Fibroblast of skin of scalp (primary cell): Measurements from ENCODE around the gene EIF4E1B.

Experiments
- DNase-seq: peaks from one replicate; pipeline ENCODE4 v3.0.0-alpha.2; 2013

The EIF4E1B gene

DNA sequence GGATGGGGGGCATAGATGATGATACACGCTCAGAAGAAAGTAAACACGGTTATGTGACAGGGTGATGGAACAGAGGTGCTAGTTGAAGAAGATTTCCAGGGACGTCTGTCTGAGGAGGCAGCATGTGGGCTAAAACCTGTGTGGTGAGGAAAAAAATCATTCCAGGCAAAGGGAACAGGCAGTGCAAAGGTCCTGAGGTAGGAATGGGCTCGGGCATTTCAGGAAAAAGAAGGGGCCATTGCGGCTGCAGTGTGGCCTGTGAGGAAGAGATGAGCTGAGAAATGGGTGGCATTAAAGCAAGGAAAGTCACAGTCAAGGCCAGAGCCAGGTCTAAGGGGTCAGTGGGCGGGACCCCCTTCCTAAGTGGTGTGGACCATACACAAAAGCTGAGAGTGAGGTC, 35.0 kb downstream of the EIF4E1B start:
- DNase-seq: no peak

DNA sequence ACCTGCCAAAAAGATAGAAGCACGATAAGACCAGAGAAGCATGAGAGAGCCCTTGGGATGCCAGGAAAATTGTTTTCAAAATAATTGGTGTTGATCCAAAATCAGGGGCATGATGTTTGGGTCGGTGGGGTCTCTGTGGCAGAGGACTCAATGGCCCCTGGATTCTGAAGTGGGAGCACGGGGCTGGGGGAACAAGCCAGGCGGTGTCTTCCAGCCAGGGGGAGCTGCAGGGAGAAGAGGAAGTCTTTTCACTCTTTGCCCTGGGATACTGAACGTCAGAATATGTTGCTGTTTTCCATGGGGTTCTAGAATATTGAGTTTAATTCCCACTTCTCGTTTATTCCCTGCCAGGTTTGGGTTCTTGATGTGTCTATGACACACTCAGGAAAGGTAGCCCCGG, 37.2 kb downstream of the EIF4E1B start:
- DNase-seq: no peak

DNA sequence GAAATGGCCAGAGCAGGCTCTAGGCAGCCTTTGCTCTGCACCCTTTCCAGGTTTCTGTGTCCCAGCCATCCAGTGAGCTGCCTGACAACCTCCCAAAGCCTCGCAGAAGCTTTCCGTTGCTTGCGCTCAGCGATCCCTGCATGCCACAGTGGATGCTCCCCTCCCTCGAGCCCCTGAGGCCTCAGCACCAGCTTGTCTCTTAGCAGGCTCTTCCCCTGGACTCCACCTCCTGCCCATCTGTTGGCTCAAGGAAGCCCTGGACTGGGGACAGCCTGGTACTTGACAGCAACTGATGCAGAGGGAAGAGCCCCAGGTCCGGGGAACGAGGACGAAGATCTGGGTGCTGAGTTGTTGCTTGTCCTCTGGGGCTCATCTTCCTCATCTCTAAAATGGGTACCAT, 40.0 kb downstream of the EIF4E1B start:
- no peak for DNase-seq

DNA sequence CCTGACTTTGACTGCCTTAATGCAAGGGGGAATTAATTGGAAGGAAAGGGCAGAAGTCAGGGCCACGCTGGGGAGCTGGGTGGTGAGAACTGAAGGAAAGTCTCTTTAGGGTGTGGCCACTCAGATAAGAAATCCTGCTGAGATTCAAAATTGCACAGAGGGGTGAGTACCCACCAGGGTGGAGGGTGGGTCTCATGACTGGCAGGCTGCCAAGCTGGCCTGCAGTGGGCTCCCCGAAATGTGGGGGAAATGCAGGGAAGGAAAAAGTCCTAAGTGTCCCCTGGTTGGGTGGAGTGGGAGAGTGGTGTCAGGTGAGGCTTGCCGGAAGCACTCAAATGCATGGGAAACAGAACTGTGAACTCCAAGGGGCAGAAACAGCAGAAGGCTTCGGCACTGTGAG, 40.9 kb downstream of the EIF4E1B start:
- no peak for DNase-seq

- no peak for DNase-seq
Measured at GRCh38 chr5:176671890-176672747, 41.6 kb downstream of the EIF4E1B start.

DNA sequence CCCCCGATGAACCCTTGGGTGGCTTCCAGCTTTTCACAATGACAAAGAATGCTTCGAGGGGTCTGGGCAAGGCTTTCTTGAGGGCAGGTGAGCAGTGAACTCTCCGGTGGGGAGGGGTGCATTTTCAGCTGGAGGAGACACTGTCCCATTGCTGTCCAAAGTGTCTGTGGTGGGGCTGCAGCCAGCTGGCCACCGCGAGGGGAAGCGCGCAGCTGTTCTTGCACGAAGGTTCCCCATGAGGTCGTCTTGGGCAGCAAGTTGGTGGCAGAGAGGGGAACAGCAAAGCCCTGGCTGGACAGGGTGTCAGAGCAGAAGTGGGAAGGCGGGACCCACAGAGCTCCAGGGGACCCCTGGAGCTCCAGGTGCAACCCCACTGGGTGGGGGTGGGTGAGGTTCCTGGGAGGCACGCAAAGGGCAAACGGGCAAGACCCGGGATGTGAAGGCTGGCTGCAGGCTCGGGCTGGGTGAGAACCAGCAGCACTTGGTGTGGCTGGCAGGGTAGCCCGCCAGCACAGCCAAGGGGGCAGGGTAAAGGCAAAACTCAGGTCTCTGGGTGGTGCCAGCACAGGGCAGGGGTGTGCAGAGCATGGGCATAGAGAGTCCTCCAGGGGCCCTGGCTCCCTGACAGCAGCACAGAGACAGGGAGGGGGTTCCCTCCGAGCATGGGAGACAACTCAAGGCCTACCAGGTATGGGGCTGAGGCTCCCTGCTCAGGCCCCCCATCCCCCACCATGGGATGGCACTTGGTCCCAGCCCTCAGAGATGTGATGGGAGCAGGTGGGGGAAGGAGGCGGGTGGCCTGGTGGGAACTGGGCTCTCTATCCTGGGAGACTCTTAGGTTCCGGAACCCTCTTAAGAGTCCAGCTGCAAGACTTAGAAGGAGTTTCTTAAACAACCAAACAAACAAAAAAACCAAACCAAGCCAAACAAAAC, 43.4 kb downstream of the EIF4E1B start:
- DNase-seq: no peak

DNA sequence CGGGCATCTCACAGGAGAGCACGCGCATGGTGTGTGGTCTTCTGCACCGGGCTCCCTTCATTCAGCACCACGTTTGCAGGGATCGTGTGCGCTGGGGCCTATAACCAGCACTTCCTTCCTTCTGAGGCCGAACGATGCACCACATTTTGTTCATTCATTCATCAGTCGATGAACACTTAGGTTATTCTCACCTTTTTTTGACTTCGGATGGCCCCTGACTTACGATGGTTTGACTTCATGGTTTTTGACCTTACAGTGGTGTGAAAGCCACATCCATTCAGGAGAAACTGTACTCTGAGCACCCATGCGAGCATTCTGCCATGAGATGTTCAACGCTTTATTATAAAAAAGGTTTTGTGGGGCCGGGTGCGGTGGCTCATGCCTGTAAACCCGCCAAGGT, 44.3 kb downstream of the EIF4E1B start:
- DNase-seq: no peak

- peak; percentile 51 for DNase-seq
Measured at GRCh38 chr5:176675676-176676360, 45.3 kb downstream of the EIF4E1B start.

DNA sequence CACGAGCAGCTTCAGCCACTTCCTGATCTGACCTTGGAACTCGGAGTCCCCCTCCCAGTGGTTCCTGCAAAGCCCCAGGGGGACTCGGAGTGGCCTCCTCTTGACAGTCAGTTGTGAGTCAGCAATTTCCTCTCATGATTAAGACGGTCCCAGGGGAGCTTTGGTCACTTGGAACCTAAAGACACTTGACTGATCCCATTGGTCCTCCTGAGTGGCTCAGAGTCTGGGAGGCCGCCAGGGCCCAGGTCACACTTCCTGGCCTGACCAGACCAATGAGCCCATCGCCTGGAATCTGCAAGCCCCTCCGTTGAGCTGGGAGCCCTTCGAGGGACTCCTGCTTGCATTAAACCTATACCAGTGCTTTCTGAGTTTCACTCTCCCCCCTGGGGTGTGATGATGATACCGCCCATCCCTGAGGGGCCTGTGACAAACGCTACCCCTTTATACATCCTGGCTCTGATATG, 45.9 kb downstream of the EIF4E1B start:
- DNase-seq: peak; percentile 88

DNA sequence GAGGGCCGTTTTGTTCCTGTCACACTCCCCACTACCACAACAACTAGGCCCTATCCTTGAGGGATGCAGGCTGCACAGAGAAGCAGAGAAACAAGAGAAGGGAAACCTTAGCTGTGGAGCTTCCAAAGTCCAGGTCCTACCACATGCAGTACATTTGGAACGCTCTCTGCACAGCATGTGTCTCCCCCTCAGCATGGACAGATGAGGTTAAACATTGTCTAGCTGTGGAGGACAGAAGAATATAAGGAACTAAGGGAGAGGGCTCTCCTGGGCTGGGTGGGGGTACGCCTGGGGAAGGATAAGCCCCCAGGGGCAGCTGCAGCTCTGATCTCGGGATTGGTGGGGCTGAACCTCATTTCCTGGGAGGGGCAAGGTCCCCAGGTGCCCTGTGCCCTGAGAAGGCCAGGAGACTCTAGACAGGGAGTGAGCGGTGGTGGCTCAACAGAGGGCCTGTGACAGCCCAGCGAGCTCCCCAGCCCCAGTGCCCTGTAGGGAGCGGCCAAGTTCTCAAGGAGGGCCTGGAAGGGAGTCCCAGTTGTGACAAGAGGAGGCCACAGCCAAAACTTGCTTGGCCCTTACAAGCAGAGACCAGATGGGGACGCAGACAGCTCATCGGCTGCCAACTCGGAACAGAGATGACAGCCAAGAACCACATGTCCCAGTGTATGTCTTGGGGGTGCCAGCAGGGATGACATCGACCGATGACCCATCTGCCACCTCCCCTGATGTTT, 46.9 kb downstream of the EIF4E1B start:
- DNase-seq: no peak

DNA sequence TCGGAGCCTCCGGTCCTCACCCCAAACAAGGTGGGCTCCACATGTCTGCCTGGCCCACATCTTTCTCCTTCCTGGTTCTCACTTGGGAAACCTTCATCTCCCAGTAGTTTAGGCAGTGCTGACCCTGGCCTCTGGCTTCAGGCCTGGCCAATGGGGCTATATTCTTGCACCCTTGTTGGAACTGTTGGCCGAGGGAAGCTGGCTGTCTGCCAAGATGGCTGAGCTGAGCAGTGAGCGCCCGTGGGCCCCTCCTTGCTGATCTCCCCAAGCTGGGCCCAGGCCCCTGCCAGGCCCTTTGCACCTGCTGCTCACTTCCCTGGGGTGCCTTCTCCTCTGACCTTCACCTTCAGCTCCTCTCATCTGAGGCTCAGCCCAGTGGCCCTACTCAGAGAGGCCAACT, 48.1 kb downstream of the EIF4E1B start:
- DNase-seq: no peak

DNA sequence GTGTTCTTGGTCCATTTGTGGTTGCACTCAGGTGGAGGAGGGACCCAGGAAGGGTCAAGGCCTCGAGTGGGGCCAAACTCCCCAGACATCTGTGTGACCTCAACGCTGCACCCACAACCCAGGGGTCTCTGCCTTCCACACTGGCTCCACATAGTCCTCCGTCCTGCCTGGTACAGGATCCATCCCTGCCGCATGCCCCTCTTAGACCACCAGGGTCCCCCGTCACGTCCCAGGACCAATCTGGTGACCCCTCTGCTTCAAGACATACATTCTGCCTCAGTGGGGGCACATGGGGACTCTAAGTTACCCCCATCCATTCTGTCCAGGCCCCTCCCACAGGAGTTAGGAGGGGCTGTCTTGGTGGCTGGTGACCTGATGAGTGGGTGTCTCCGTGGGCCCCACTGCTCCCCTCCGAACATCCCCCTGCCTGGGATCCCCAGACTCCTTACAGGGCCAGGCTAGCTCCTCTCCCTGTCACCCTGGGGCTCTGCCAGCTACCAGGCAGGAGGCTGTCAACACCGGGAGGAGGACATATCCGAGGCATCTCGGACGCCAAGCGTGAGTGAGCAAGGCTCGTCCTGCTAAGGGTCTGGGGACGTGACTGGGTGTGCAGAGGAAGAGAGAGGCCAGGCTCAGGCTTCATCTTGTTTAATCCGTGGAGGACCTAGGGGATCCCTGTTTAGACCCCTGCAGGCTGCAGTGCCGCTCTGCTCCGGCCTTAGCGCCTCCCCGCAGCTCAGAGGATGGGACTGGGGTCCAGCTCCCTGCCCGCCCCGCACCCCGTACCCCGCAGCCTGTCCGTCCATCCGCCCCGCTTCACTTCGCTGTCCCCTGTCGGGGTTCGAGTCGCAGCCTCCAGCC, 49.1 kb downstream of the EIF4E1B start:
- DNase-seq: peak; percentile 12

GRCh38 chr5:176680226-176680563, 49.7 kb downstream of the EIF4E1B start:
- DNase-seq: no peak

- no peak for DNase-seq
Measured at GRCh38 chr5:176682016-176682531, 51.6 kb downstream of the EIF4E1B start.

DNA sequence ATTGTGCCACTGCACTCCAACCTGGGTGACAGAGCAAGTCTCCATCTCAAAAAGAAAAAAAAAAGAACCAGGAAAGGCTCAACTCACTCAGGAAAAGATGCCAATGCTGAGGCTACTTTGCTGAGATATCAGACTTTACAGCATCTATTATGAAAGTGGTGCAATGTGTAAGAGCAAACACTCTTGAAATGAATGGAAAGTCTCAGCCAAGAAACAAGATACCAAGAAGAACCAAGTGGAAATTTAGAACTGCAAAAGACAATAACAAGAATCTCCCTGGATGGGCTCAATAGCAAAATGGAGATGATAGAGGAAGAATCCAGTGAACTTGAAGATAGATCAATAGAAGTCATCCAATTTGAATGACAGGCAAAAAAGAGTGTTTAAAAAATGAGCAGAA, 54.5 kb downstream of the EIF4E1B start:
- DNase-seq: no peak

DNA sequence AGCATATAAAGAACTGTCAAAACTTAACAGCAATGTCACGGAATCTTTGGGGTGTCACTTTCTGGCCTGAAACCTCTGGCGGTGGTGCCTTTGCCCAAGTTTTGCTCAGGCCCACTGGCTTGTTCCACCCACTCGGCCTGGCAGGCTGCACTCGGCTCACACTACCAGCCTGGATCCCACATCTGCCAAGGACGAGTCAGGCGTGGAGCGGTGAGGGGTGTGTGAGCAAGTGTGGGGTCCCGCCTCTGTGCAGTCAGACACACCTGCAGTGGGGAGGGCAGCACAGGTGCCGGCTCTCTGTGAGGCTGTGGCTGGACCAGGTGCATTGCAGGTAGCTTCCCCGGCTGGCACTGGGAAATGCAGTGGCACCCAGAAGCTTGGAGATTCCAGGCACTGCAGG, 56.8 kb downstream of the EIF4E1B start:
- no peak for DNase-seq

GRCh38 chr5:176687881-176688280, 57.4 kb downstream of the EIF4E1B start:
- no peak for DNase-seq

- no peak for DNase-seq
Measured at GRCh38 chr5:176690911-176691310, 60.4 kb downstream of the EIF4E1B start.

GRCh38 chr5:176691524-176691923, 61.0 kb downstream of the EIF4E1B start:
- DNase-seq: no peak

- no peak for DNase-seq
Measured at GRCh38 chr5:176692326-176692725, 61.9 kb downstream of the EIF4E1B start.

DNA sequence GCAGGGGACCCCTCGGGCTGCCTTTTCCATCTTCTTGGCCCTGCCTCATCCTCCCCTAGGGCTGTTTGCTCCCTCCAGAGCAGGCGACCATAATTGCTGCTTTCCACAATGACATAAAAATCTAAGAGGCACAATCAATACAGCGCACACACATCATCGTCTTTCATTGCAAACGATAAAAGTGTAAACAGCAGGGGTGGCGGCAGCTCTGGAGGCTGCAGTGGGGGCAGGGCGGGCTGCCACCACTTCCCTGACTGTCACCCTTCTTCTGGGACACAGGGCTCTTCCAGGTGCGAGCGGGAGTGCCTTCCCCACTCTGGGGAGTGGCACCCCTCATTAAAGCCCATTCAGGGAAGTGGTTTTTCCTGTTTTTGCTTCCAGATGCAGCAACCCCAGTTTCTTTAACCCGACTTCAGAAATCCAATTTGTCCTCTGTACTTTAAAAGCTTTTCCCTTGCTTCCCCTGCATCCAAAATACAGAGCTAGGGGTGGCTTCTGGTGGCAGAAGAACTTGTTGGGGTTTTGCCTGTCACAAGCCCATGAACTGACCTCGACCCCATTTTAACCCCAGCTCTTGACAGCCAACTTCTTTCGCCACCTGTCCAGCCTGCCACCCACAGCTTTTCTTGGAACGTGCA, 62.5 kb downstream of the EIF4E1B start:
- no peak for DNase-seq
